Astrocyte (in vitro differentiated cells and primary cell): ENCODE measurements around the gene VEGFA.

ENCODE experiments used
- CTCF ChIP-seq: IDR thresholded peaks from 2 replicates; pipeline ENCODE4 v1.5.1; 2011; ENCODE audit warnings: low read depth, mild to moderate bottlenecking, inconsistent platforms, low read length, moderate library complexity; ENCODE audit not compliant: insufficient read depth
- EZH2 ChIP-seq: IDR thresholded peaks from 2 replicates; pipeline ENCODE4 v1.6.1; 2012; ENCODE audit warnings: mild to moderate bottlenecking, low read length, inconsistent platforms; ENCODE audit not compliant: insufficient read depth

GRCh38 chr6:43776799-43777776, 7.1 kb downstream of the VEGFA start:
- TF ChIP-seq CTCF (no peak), EZH2 (no peak)
